ENCODE data around the gene HPS1. TPM values are rescaled to one million over a fixed set of nuclear protein-coding genes. Genes with fewer than 3 reads are reported as not detected.

Gene HPS1
- total and polyA plus RNA-seq, 2 of the 8 experiments (the other 6 are each of a cell fraction or from before 2014, with no cell fraction given) = 38.7 to 61.7 TPM

DNA sequence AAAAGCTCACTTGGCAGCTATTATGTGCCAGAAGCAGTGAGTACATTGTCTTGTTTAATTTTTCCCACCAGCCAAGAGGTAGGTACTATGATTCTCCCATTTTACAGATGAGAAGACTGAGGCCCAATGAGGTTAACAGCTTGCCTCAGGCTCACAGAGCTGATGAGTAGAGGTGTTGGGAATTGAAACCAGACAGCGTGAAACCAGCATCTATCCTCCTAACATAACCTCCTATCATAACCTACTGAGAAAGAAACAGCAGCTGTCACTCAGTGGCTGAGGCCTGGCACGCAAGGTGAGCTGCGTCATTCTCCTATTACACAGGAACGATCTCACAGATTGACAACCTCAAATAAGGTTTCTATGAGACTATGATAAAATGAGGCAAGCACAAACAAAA is 37.9 kb downstream of the HPS1 start:
- Histone ChIP-seq H3K36me3 (ENCODE audit: control insufficient read depth in 2 of 4, insufficient read depth in 4 of 4, low read length in 3 of 4) (no peaks in the 10 kb centered on the region), H2BK5ac (ENCODE audit: low read depth, low read length) (no peak overlapping the region), H4K5ac (ENCODE audit: insufficient read length, low read depth, low read length) (no peak overlapping the region), H3K27me3 (replicated peaks in 1 of 4; ENCODE audit: control insufficient read depth in 3 of 4, extremely low read depth in 1 of 4, insufficient read depth in 3 of 4, low read length in 3 of 4) (no peaks in the 10 kb centered on the region), H2BK120ac (replicated peaks; ENCODE audit: low read depth, low read length) (no peak overlapping the region), H4K20me1 (replicated peaks in 1 of 2; ENCODE audit: control insufficient read depth in 1 of 2, insufficient read depth in 2 of 2, low read length in 2 of 2) (no peaks in the 10 kb centered on the region), H2BK20ac (ENCODE audit: low read length) (no peak overlapping the region), H3K9ac (replicated peaks in 1 of 4; ENCODE audit: extremely low read depth in 1 of 4, low read depth in 3 of 4, low read length in 3 of 4) (no peak overlapping the region), H2AFZ (ENCODE audit: low read length) (no peak overlapping the region), H3K56ac (replicated peaks; ENCODE audit: insufficient read length, low read depth, low read length) (no peak overlapping the region), H4K91ac (replicated peaks; ENCODE audit: insufficient read length, low read length) (no peak overlapping the region), H3K4me3 (ENCODE audit: extremely low read depth in 1 of 4, insufficient read depth in 2 of 4, low read depth in 3 of 4, low read length in 4 of 4) (no peak overlapping the region), H3K79me2 (ENCODE audit: control insufficient read depth in 1 of 2, insufficient read depth in 2 of 2, low read length in 2 of 2) (no peaks in the 10 kb centered on the region), H2AK5ac (ENCODE audit: low read depth, low read length) (no peak overlapping the region), H2BK15ac (ENCODE audit: low read length) (no peak overlapping the region), H4K8ac (ENCODE audit: extremely low read depth, insufficient read depth, low read length) (no peak overlapping the region), H3K4ac (replicated peaks; ENCODE audit: insufficient read length, low read depth, low read length) (no peak overlapping the region), H3K18ac (ENCODE audit: extremely low read depth, low read length) (no peak overlapping the region), H3K14ac (ENCODE audit: insufficient read length) (no peak overlapping the region), H3K79me1 (ENCODE audit: low read depth, low read length) (no peaks in the 10 kb centered on the region), H3K4me2 (ENCODE audit: insufficient read depth in 1 of 2, low read depth in 2 of 2, low read length in 2 of 2) (no peak overlapping the region), H3K23ac (ENCODE audit: insufficient read length) (no peak overlapping the region), H3K9me3 (ENCODE audit: insufficient read depth in 2 of 2, low read depth in 1 of 2, low read length in 1 of 2) (no peaks in the 10 kb centered on the region), H3K23me2 (ENCODE audit: low read depth, low read length) (no peaks in the 10 kb centered on the region), H2BK12ac (ENCODE audit: low read depth, low read length) (no peak overlapping the region), H3K4me1 (replicated peaks in 1 of 4; ENCODE audit: control insufficient read depth in 3 of 4, insufficient read depth in 4 of 4, low read length in 3 of 4) (no peaks in the 10 kb centered on the region; a peak in 2 of 7 replicates), H3K27ac (ENCODE audit: low read depth, low read length) (no peak overlapping the region)
- DNase-seq (ENCODE audit: low read depth in 1 of 2, low spot score in 2 of 2) (no peak), FAIRE-seq (no peak)
- CTCF ChIA-PET (ENCODE audit: partially characterized antibody) = interaction anchor here (1.4 to 3.0 kb wide), 5 partner anchors 11 to 100 kb away, joined by 5 to 12 read pairs (median 8); no protein-coding TSS in a partner anchor
- WGBS, 2 experiments (ENCODE audit: extremely low coverage in 1 of 2, insufficient coverage in 1 of 2, insufficient read length in 1 of 2, insufficient replicate concordance in 2 of 2, low coverage in 1 of 2, low lambda C conversion rate in 2 of 2, missing lambda C conversion rate in 1 of 2) = 100% methylated on average over 4 of the region's 4 CpGs; no CpG with 5 or more reads in 1 of the 2 experiments
- TF ChIP-seq, protein P1, sequence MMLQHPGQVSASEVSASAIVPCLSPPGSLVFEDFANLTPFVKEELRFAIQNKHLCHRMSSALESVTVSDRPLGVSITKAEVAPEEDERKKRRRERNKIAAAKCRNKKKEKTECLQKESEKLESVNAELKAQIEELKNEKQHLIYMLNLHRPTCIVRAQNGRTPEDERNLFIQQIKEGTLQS (IDR thresholded peaks at IDR 0.05; ENCODE audit: insufficient read depth, low read depth, low read length) = no peak
- TF ChIP-seq SAP30 (IDR thresholded peaks at IDR 0.05; ENCODE audit: insufficient read depth, insufficient replicate concordance, low read length) (no peak), RBBP5 (IDR thresholded peaks at IDR 0.05; ENCODE audit: borderline replicate concordance, low read depth, low read length) (no peak)
- POLR2A ChIA-PET (ENCODE audit: partially characterized antibody) = interaction anchor here (1.1 kb wide), 1 partner anchor 13 kb away, joined by 3 read pairs; no protein-coding TSS in a partner anchor

Measured in H1 (cell line).